OCI-LY3 (cell line): ENCODE measurements around the gene AHSG.

Experiments
- H2AFZ ChIP-seq: fragments of 200-600, 300-600 bp; shearing (Covaris generic); 2 replicates; pipeline ENCODE4 v1.6.0; 2014; ENCODE audit warnings: antibody characterized with exemption, low read depth, low read length
- H3K27ac ChIP-seq: fragments of 200-600, 300-600 bp; sonication (generic); 2 replicates; pipeline ENCODE4 v1.5.1; 2014; ENCODE audit warnings: mild to moderate bottlenecking, low read length, moderate library complexity, mixed read lengths
- H3K27me3 ChIP-seq: fragments of 200-600, 300-600 bp; sonication (generic); 2 replicates; pipeline ENCODE4 v1.6.1; 2014; ENCODE audit warnings: low read depth, low read length, mixed read lengths
- H3K36me3 ChIP-seq: fragments of 200-600, 300-600 bp; sonication (generic); replicated peaks from 2 replicates; pipeline ENCODE3; 2014; ENCODE audit warnings: low read depth, low read length, mixed read lengths
- H3K4me1 ChIP-seq: fragments of 300-600, 200-600 bp; sonication (generic); 2 replicates; pipeline ENCODE4 v1.6.1; 2014; ENCODE audit warnings: low read length, mixed read lengths
- H3K4me2 ChIP-seq: fragments of 200-600, 300-600 bp; sonication (generic); 2 replicates; pipeline ENCODE4 v1.6.1; 2014; ENCODE audit warnings: low read length, mixed read lengths
- H3K4me3 ChIP-seq: fragments of 300-600, 200-600 bp; sonication (generic); 2 replicates; pipeline ENCODE4 v1.5.1; 2014; ENCODE audit warnings: antibody characterized with exemption, mild to moderate bottlenecking, low read length, moderate library complexity
- H3K79me2 ChIP-seq: fragments of 300-600, 200-600 bp; shearing (Covaris generic); 2 replicates; pipeline ENCODE4 v1.6.1; 2014; ENCODE audit warnings: mild to moderate bottlenecking, low read length, mixed read lengths
- H3K9ac ChIP-seq: fragments of 300-600, 200-600 bp; shearing (Covaris generic); 2 replicates; pipeline ENCODE4 v1.6.0; 2014; ENCODE audit warnings: mild to moderate bottlenecking, low read length, moderate library complexity
- H3K9me3 ChIP-seq: fragments of 200-600, 300-600 bp; shearing (Covaris generic); 2 replicates; pipeline ENCODE4 v1.6.1; 2014; ENCODE audit warnings: low read length, mixed read lengths; ENCODE audit not compliant: insufficient read depth
- H4K20me1 ChIP-seq: fragments of 200-600, 300-600 bp; sonication (generic); 2 replicates; pipeline ENCODE4 v1.6.1; 2016; ENCODE audit warnings: low read length, mixed read lengths; ENCODE audit not compliant: insufficient read depth
- CTCF ChIP-seq: fragments of 200-600, 300-600 bp; sonication (generic); IDR thresholded peaks from 2 replicates; pipeline ENCODE4 v1.5.1; 2014; ENCODE audit warnings: antibody characterized with exemption, low read length, low read depth
- EZH2phosphoT487 ChIP-seq: fragments of 200-600 bp; shearing (Covaris generic); IDR thresholded peaks from 2 replicates; pipeline ENCODE4 v1.6.1; 2018; ENCODE audit warnings: antibody characterized with exemption, mixed run types, low read depth

AHSG gene

GRCh38 chr3:186622651-186623310 is 9.9 kb downstream of the AHSG start:
- no peak overlapping the region for H3K9ac ChIP-seq
- H3K4me3 ChIP-seq: no peak overlapping the region
- H3K9me3 ChIP-seq: no peaks in the 10 kb centered on the region
- H3K4me2 ChIP-seq: no peak overlapping the region
- H3K79me2 ChIP-seq: no peaks in the 10 kb centered on the region
- no peaks in the 10 kb centered on the region for H3K36me3 ChIP-seq
- TF ChIP-seq CTCF (no peak), EZH2phosphoT487 (no peak)
- peaks cover 27% of the 10 kb centered on the region for H3K27me3 ChIP-seq
- no peaks in the 10 kb centered on the region for H3K4me1 ChIP-seq
- no peak overlapping the region for H2AFZ ChIP-seq
- H4K20me1 ChIP-seq: no peaks in the 10 kb centered on the region
- no peak overlapping the region for H3K27ac ChIP-seq

- H3K27me3 ChIP-seq: peaks cover 17% of the 10 kb centered on the region; the same call in 1 of the 2 replicates
- H3K4me2 ChIP-seq: no peak overlapping the region
- no peaks in the 10 kb centered on the region for H3K9me3 ChIP-seq
- TF ChIP-seq EZH2phosphoT487 (no peak), CTCF (no peak)
- H3K36me3 ChIP-seq: no peaks in the 10 kb centered on the region
- no peaks in the 10 kb centered on the region for H3K4me1 ChIP-seq
- H4K20me1 ChIP-seq: no peaks in the 10 kb centered on the region
- H3K4me3 ChIP-seq: no peak overlapping the region
- H2AFZ ChIP-seq: no peak overlapping the region
- no peaks in the 10 kb centered on the region for H3K79me2 ChIP-seq
- H3K27ac ChIP-seq: no peak overlapping the region
- H3K9ac ChIP-seq: no peak overlapping the region
Observed at GRCh38 chr3:186624598-186624997, 11.7 kb downstream of the AHSG start.

DNA sequence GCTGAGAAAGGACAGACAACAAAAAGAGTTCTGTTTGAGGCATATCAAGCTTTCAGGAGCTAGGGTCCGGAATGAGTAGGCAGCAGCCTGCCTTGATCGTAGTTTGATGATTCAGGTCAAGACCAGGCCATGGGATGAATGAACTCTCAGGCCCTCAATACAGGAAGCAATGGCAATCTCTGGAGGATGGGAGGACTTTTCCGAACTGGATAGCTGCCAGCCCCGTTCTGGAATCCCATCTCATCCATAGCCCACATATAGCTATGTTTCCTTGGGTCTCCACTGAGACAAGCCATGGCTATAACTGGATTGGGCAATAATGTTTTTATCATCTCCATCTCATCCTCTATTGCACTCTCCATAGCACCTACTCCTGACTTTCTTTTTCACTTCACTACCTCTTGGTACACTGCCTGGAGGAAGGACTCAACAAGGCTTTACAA is 12.8 kb downstream of the AHSG start:
- Histone ChIP-seq H3K4me3 (no peak overlapping the region), H3K9me3 (no peaks in the 10 kb centered on the region), H3K4me1 (no peaks in the 10 kb centered on the region), H2AFZ (no peak overlapping the region), H3K27me3 (peaks cover 17% of the 10 kb centered on the region; the same call in 1 of the 2 replicates), H3K79me2 (no peaks in the 10 kb centered on the region), H4K20me1 (no peaks in the 10 kb centered on the region), H3K9ac (no peak overlapping the region), H3K36me3 (no peaks in the 10 kb centered on the region), H3K4me2 (no peak overlapping the region), H3K27ac (no peak overlapping the region)
- TF ChIP-seq CTCF: no peak
- TF ChIP-seq EZH2phosphoT487: no peak

DNA sequence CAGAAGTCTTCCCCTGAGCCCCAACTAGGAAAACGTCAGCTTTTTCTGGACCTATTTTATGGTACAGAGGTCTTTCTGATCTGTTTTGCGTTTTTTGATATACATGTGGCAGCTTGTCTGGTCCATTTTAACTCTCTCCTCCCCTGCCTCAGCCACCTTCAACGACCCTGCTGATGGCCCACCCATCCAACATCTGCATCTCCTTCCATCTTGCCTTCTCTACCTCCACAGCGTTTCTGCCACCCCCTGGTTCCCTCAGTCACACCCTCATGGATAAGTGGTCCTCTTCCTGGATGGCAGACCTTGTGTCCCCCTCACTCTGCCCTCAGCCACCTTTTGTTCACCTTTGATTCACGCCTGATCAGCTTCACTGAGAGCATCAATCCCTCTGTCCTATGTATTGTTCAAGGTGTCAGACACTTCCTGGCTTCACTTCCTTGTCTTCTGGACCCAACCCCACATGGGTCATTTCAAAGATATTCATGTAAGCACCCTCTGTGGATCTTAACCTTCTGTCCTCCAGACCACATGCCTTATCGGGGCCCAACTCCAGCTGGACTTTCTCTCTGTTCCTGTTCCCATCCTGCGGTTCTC is 13.5 kb downstream of the AHSG start:
- Histone ChIP-seq H3K9ac (no peak overlapping the region), H3K9me3 (no peaks in the 10 kb centered on the region), H3K27me3 (peaks cover 17% of the 10 kb centered on the region; the same call in 1 of the 2 replicates), H3K4me2 (no peak overlapping the region), H3K4me1 (no peaks in the 10 kb centered on the region), H3K4me3 (no peak overlapping the region), H3K27ac (no peak overlapping the region), H3K36me3 (no peaks in the 10 kb centered on the region), H4K20me1 (no peaks in the 10 kb centered on the region), H3K79me2 (no peaks in the 10 kb centered on the region), H2AFZ (no peak overlapping the region)
- TF ChIP-seq EZH2phosphoT487: no peak
- TF ChIP-seq CTCF: no peak
